ENCODE results near the gene ISOC2.
A peak's percentile ranks its signal among the peaks of the same experiment; 100 is the strongest.

ISOC2 gene

GRCh38 chr19:55473225-55474012 lies 12.0 kb upstream of the ISOC2 start:
- H3K9me3 ChIP-seq (ENCODE audit: control insufficient read depth, low read length): no peaks in the 10 kb centered on the region
- peak overlapping the region; percentile 62 for H3K9ac ChIP-seq (ENCODE audit: low read length)
- no peak for DNase-seq (ENCODE audit: low read depth)
- peaks cover 25% of the 10 kb centered on the region for H3K4me1 ChIP-seq (ENCODE audit: control insufficient read depth, insufficient read depth, low read length)
- no peaks in the 10 kb centered on the region for H3K36me3 ChIP-seq (ENCODE audit: control insufficient read depth, insufficient read depth, low read length, severe bottlenecking)
- H3K27me3 ChIP-seq (replicated peaks; ENCODE audit: control insufficient read depth, insufficient read depth, low read length): no peaks in the 10 kb centered on the region
- no peak overlapping the region for H3K4me3 ChIP-seq (ENCODE audit: low read length)

DNA sequence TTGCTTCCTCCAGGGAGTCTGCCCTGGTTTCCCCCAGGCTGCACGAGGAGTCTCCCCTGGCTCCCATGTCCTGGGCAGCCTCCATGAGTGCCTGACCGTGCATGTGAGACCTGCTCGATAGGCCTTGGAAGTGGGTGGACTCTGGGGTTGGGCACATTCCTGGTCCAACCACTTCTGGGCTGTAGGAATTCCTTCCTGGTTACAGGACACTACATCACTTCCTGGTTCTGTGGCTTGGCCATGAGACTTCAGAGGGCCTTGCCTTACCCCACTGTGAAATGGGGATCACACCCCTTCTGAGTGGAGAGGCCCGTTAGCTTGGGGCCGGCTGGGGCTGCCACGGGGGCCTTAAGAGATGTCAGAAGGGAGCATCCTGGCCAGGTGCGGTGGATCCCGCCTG lies 11.0 kb upstream of the ISOC2 start:
- Histone ChIP-seq H3K9ac (ENCODE audit: low read length) (peak overlapping the region; percentile 62), H3K9me3 (ENCODE audit: control insufficient read depth, low read length) (no peaks in the 10 kb centered on the region), H3K27me3 (replicated peaks; ENCODE audit: control insufficient read depth, insufficient read depth, low read length) (no peaks in the 10 kb centered on the region), H3K4me1 (ENCODE audit: control insufficient read depth, insufficient read depth, low read length) (peaks cover 21% of the 10 kb centered on the region), H3K36me3 (ENCODE audit: control insufficient read depth, insufficient read depth, low read length, severe bottlenecking) (no peaks in the 10 kb centered on the region), H3K4me3 (ENCODE audit: low read length) (no peak overlapping the region)
- no peak for DNase-seq (ENCODE audit: low read depth)

DNA sequence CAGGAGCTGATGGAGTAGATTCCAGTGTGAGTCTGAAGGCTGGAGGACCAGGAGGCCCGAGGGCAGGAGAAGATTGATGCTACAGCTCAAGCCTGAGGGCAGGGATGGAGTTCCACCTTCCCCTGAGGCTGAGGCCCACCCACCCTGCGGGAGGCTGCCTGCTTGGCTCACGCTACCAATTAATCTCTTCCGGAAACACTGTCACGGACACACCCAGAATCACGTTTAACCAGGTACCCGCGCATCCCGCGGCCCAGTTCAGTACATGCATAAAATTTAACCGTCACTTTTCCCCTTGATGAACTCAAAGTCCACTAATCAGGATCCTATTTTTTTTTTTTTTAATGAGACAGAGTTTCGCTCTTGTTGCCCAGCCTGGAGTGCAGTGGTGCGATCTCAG lies 9.8 kb upstream of the ISOC2 start:
- Histone ChIP-seq H3K27me3 (replicated peaks; ENCODE audit: control insufficient read depth, insufficient read depth, low read length) (no peaks in the 10 kb centered on the region), H3K4me3 (ENCODE audit: low read length) (no peak overlapping the region), H3K36me3 (ENCODE audit: control insufficient read depth, insufficient read depth, low read length, severe bottlenecking) (no peaks in the 10 kb centered on the region), H3K4me1 (ENCODE audit: control insufficient read depth, insufficient read depth, low read length) (peaks cover 24% of the 10 kb centered on the region), H3K9me3 (ENCODE audit: control insufficient read depth, low read length) (no peaks in the 10 kb centered on the region), H3K9ac (ENCODE audit: low read length) (no peak overlapping the region)
- DNase-seq (ENCODE audit: low read depth): no peak

DNA sequence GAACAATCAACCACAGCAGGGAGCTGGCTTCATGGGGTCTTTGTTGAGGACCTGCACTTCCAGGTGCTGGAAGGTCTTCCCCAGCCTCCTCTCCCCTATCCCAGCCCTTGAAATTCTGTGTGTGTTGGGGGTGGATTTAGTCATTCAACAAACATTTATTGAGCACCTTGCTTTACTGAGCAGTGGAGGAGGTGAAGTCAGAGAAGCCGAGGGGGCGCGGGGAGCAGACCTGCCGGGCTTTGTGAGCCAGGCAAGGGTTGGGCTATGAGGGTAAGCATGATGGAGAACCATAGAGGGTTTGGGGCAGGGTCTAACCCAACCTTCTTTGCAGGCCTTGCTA lies 6.6 kb upstream of the ISOC2 start:
- Histone ChIP-seq H3K9me3 (ENCODE audit: control insufficient read depth, low read length) (no peaks in the 10 kb centered on the region), H3K4me3 (ENCODE audit: low read length) (no peak overlapping the region), H3K9ac (ENCODE audit: low read length) (peak overlapping the region; percentile 25), H3K27me3 (replicated peaks; ENCODE audit: control insufficient read depth, insufficient read depth, low read length) (no peaks in the 10 kb centered on the region), H3K36me3 (ENCODE audit: control insufficient read depth, insufficient read depth, low read length, severe bottlenecking) (no peaks in the 10 kb centered on the region), H3K4me1 (ENCODE audit: control insufficient read depth, insufficient read depth, low read length) (peaks cover 9% of the 10 kb centered on the region)
- no peak for DNase-seq (ENCODE audit: low read depth)

- Histone ChIP-seq H3K27me3 (replicated peaks; ENCODE audit: control insufficient read depth, insufficient read depth, low read length) (no peaks in the 10 kb centered on the region), H3K4me3 (ENCODE audit: low read length) (no peak overlapping the region), H3K9ac (ENCODE audit: low read length) (peak overlapping the region; percentile 25), H3K36me3 (ENCODE audit: control insufficient read depth, insufficient read depth, low read length, severe bottlenecking) (no peaks in the 10 kb centered on the region), H3K4me1 (ENCODE audit: control insufficient read depth, insufficient read depth, low read length) (peaks cover 9% of the 10 kb centered on the region), H3K9me3 (ENCODE audit: control insufficient read depth, low read length) (no peaks in the 10 kb centered on the region)
- peak; percentile 86 for DNase-seq (ENCODE audit: low read depth)
Measured at GRCh38 chr19:55467236-55468053, 6.0 kb upstream of the ISOC2 start.

- peaks cover 15% of the 10 kb centered on the region for H3K4me1 ChIP-seq (ENCODE audit: control insufficient read depth, insufficient read depth, low read length)
- H3K4me3 ChIP-seq (ENCODE audit: low read length): no peak overlapping the region
- no peaks in the 10 kb centered on the region for H3K27me3 ChIP-seq (replicated peaks; ENCODE audit: control insufficient read depth, insufficient read depth, low read length)
- no peaks in the 10 kb centered on the region for H3K9me3 ChIP-seq (ENCODE audit: control insufficient read depth, low read length)
- H3K36me3 ChIP-seq (ENCODE audit: control insufficient read depth, insufficient read depth, low read length, severe bottlenecking): no peaks in the 10 kb centered on the region
- no peak overlapping the region for H3K9ac ChIP-seq (ENCODE audit: low read length)
- no peak for DNase-seq (ENCODE audit: low read depth)
Measured at GRCh38 chr19:55466241-55466614, 4.8 kb upstream of the ISOC2 start.

DNA sequence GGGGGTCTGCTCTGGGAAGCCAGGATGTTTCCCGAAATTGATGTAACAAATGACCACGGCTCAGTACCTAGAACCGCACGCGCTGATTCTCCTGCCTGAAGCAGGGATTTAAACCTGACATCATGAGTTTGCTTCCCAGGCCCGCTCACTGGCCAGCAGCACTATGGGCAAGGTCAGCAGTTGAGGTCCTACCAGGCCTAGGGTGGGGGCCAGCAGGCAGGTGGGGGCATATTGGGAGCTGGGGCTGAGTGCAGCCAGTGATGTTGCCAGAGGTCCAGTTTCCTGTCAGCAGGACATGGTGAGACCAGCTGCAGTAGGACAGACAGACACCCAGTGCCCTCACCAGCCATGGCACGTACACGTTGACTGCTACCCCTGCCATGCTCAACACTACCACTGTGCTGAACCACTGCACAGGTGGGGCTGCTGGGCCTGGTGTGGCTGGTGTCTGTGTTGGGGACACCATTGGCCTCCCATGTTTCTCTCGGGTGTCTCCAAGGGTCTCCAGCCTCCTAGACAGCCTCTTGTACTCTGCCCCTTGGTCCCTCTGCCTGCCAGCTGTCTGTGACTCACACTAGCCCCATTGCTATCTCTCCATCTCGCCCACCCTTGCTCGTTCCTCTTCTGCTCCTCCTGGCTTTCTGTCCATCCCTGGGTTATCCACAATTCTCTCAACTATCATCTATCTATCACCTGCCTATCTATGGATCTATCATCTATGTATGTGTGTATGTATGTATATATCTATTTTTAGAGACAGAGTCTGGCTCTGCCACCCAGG lies 4.2 kb upstream of the ISOC2 start:
- DNase-seq (ENCODE audit: low read depth): no peak
- Histone ChIP-seq H3K4me1 (ENCODE audit: control insufficient read depth, insufficient read depth, low read length) (peaks cover 17% of the 10 kb centered on the region), H3K27me3 (replicated peaks; ENCODE audit: control insufficient read depth, insufficient read depth, low read length) (no peaks in the 10 kb centered on the region), H3K36me3 (ENCODE audit: control insufficient read depth, insufficient read depth, low read length, severe bottlenecking) (no peaks in the 10 kb centered on the region), H3K9ac (ENCODE audit: low read length) (no peak overlapping the region), H3K4me3 (ENCODE audit: low read length) (no peak overlapping the region), H3K9me3 (ENCODE audit: control insufficient read depth, low read length) (no peaks in the 10 kb centered on the region)

GRCh38 chr19:55464662-55465054 lies 3.2 kb upstream of the ISOC2 start, which contains the start of gene C19orf85:
TSS of gene C19orf85 (minus strand) at chr19:55464751. CDS start at chr19:55464554, 197 bp downstream.
- no peak for DNase-seq (ENCODE audit: low read depth)
- Histone ChIP-seq H3K4me1 (ENCODE audit: control insufficient read depth, insufficient read depth, low read length) (peaks cover 27% of the 10 kb centered on the region), H3K9ac (ENCODE audit: low read length) (no peak within 1 kb of the TSS), H3K4me3 (ENCODE audit: low read length) (no peak within 1 kb of the TSS), H3K9me3 (ENCODE audit: control insufficient read depth, low read length) (no peaks in the 10 kb centered on the region), H3K36me3 (ENCODE audit: control insufficient read depth, insufficient read depth, low read length, severe bottlenecking) (no peaks in the 10 kb centered on the region), H3K27me3 (replicated peaks; ENCODE audit: control insufficient read depth, insufficient read depth, low read length) (no peaks in the 10 kb centered on the region)

- Histone ChIP-seq H3K9me3 (ENCODE audit: control insufficient read depth, low read length) (no peaks in the 10 kb centered on the region), H3K9ac (ENCODE audit: low read length) (no peak overlapping the region), H3K4me1 (ENCODE audit: control insufficient read depth, insufficient read depth, low read length) (peaks cover 29% of the 10 kb centered on the region), H3K4me3 (ENCODE audit: low read length) (no peak overlapping the region), H3K36me3 (ENCODE audit: control insufficient read depth, insufficient read depth, low read length, severe bottlenecking) (no peaks in the 10 kb centered on the region), H3K27me3 (replicated peaks; ENCODE audit: control insufficient read depth, insufficient read depth, low read length) (no peaks in the 10 kb centered on the region)
- no peak for DNase-seq (ENCODE audit: low read depth)
Measured at GRCh38 chr19:55464039-55464661, 2.7 kb upstream of the ISOC2 start.

GRCh38 chr19:55463583-55464031 lies 2.2 kb upstream of the ISOC2 start:
- DNase-seq (ENCODE audit: low read depth): no peak
- no peak overlapping the region for H3K9ac ChIP-seq (ENCODE audit: low read length)
- H3K36me3 ChIP-seq (ENCODE audit: control insufficient read depth, insufficient read depth, low read length, severe bottlenecking): no peaks in the 10 kb centered on the region
- no peak overlapping the region for H3K4me3 ChIP-seq (ENCODE audit: low read length)
- H3K27me3 ChIP-seq (replicated peaks; ENCODE audit: control insufficient read depth, insufficient read depth, low read length): no peaks in the 10 kb centered on the region
- H3K4me1 ChIP-seq (ENCODE audit: control insufficient read depth, insufficient read depth, low read length): peaks cover 29% of the 10 kb centered on the region
- no peaks in the 10 kb centered on the region for H3K9me3 ChIP-seq (ENCODE audit: control insufficient read depth, low read length)

GRCh38 chr19:55462722-55463121 lies 1.3 kb upstream of the ISOC2 start:
- Histone ChIP-seq H3K36me3 (ENCODE audit: control insufficient read depth, insufficient read depth, low read length, severe bottlenecking) (no peaks in the 10 kb centered on the region), H3K9ac (ENCODE audit: low read length) (no peak overlapping the region), H3K27me3 (replicated peaks; ENCODE audit: control insufficient read depth, insufficient read depth, low read length) (no peaks in the 10 kb centered on the region), H3K4me1 (ENCODE audit: control insufficient read depth, insufficient read depth, low read length) (peaks cover 26% of the 10 kb centered on the region), H3K4me3 (ENCODE audit: low read length) (no peak overlapping the region), H3K9me3 (ENCODE audit: control insufficient read depth, low read length) (no peaks in the 10 kb centered on the region)
- DNase-seq (ENCODE audit: low read depth): no peak

All from adipocyte (in vitro differentiated cells).